Right cardiac atrium (tissue), 5 donors: ENCODE data around the gene EGFR. TPM values are rescaled to one million over a fixed set of nuclear protein-coding genes. Genes with fewer than 3 reads are reported as not detected.

Experiments
- ATAC-seq, 2 donors: fragments of 200-7000 bp; cut with Tn5 transposase; one replicate each; pipeline versions ENCODE4 v1.8.0 to v1.9.1; 2020; ENCODE audit warnings: moderate library complexity in 2 of 2, mild to moderate bottlenecking in 1 of 2
- DNase-seq, 3 donors: peaks; one replicate each; pipeline ENCODE4 v3.0.0-alpha.2; 2020
- H3K27ac ChIP-seq: one replicate; pipeline ENCODE4 v1.5.1; 2013; ENCODE audit warnings: mild to moderate bottlenecking, low read length, control low read depth, moderate library complexity
- H3K27me3 ChIP-seq: one replicate; pipeline ENCODE4 v1.6.1; 2013; ENCODE audit not compliant: control insufficient read depth, insufficient read depth
- H3K4me1 ChIP-seq: one replicate; pipeline ENCODE4 v1.6.1; 2013; ENCODE audit warnings: low read length; ENCODE audit not compliant: control insufficient read depth, insufficient read depth
- H3K4me3 ChIP-seq: one replicate; pipeline ENCODE4 v1.5.1; 2013; ENCODE audit warnings: low read length, control low read depth
- H3K9me3 ChIP-seq: one replicate; pipeline ENCODE4 v1.6.1; 2013; ENCODE audit warnings: low read length; ENCODE audit not compliant: control insufficient read depth
- WGBS: extraction: QIAGEN DNeasy Blood & Tissue Kit; methylation state at CpG from one replicate; pipeline ENCODE4 v1.1.7; 2013; 5-methylcytosine and 5-hydroxymethylcytosine counted together
- intact Hi-C, 4 donors: fragments of 100-400 bp; cut with DNase I; formaldehyde crosslinking; loops; one replicate each; pipeline versions ENCODE4 v1.11.0 to v1.14.0; 2022 to 2023
- polyA plus RNA-seq: library from polyadenylated mRNA; stranded (reverse); fragments of 200-250 nt; gene quantifications from one replicate; pipeline ENCODE4 v1.2.3, GENCODE V29; 2013
- total RNA-seq, 4 donors: library from RNA; stranded (reverse); fragmentation: NEBNext Ultra II Directional; extraction: Animal tissue kit (Norgen Biotek cat#: 25700); gene quantifications; one replicate each; pipeline ENCODE4 v1.2.1, GENCODE V29; 2021
- donor health status: healthy with polysubstance abuse.
- donor health status: DM: no; HTN: yes; CAD: no.
- donor health status: DM: no; HTN: no; CAD: no.
- donor health status: DM: no; HTN: yes; CAD: no; lungs with severe emphysema.
- donor health status: DM: yes; HTN: yes; CAD: no.

EGFR gene
- total and polyA plus RNA-seq, 5 donors: 4.2 to 21.8 (median 14.8) TPM

DNA sequence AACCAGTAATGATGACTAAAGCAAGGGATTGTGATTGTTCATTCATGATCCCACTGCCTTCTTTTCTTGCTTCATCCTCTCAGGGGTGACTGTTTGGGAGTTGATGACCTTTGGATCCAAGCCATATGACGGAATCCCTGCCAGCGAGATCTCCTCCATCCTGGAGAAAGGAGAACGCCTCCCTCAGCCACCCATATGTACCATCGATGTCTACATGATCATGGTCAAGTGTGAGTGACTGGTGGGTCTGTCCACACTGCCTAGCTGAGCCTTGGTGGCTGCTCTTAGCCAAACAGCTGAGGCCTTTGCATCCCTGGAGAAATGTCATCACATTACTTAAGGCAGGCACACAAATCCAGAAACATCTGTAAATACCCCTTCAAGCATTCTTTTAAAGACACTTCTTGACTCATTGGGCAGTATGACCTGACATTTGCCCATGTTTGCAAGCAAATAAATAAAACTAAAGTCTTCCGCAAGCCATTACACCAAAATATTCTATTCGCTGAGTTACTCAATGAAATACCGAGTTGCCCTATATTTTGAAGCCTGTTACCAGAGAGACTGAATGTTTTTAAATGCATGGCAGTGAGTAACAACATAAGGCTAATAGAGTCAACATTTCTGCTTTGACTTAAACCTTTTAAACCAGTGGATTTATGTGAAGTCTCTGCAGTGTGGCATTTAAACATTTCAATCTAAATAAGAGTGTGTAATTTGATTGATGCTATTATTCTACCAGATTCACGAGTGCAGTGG lies 180.0 kb downstream of the EGFR start:
- no peak overlapping the region for H3K4me3 ChIP-seq
- H3K27ac ChIP-seq: no peak overlapping the region
- no peaks in the 10 kb centered on the region for H3K4me1 ChIP-seq
- no peak for ATAC-seq
- no peaks in the 10 kb centered on the region for H3K9me3 ChIP-seq
- intact Hi-C loops: no loop called here
- 88% methylated on average over 8 of the region's 8 CpGs for WGBS
- DNase-seq: no peak
- no peaks in the 10 kb centered on the region for H3K27me3 ChIP-seq

DNA sequence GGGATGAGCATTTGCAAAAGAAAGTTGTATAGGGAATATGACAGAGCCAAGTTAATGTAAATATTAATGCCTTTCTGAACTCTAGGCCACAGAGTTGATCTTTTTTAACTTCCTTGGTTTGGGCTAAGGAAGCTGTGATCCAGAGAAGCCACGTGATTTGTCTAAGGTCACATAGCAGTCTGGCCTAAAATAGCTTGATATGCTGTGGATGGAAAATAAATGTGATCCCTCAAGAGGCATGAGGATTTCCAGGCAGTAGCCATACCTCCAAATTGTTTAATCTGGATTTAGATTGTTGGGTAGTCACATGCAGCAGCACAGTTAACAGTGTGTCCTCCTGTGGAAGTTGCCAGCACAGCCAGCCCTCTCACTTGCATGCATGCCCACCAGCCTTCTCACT lies 180.6 kb downstream of the EGFR start:
- Histone ChIP-seq H3K4me3 (no peak overlapping the region), H3K27me3 (no peaks in the 10 kb centered on the region), H3K4me1 (no peaks in the 10 kb centered on the region), H3K9me3 (no peaks in the 10 kb centered on the region), H3K27ac (no peak overlapping the region)
- peak; percentile 53 to 62 for ATAC-seq
- 65% methylated on average over 1 of the region's 1 CpG for WGBS
- no peak for DNase-seq
- intact Hi-C loops: no loop called here

DNA sequence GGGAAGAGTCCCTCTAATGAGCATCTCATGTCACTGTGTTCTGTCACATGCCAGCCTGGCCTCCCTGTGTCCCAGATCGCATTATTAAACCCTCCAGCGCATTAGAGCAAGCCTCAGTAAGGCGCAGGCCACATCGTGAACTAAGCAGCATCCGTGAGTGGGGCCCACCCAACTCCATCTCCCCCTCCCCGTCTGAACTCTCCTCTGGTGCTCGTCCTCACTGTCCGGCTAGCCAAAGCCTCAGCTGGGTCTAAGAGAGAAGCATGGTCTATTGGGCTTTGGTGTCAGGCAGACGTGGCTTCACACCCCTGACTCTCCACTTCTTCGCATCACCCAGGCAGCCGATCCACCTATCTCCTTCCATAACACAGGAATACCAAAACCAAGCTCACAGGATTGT lies 181.6 kb downstream of the EGFR start:
- H3K9me3 ChIP-seq: no peaks in the 10 kb centered on the region
- H3K27ac ChIP-seq: no peak overlapping the region
- intact Hi-C loops: no loop called here
- no peaks in the 10 kb centered on the region for H3K4me1 ChIP-seq
- ATAC-seq (peak in 1 of 2 donors; percentile 12), DNase-seq (no peak)
- no peak overlapping the region for H3K4me3 ChIP-seq
- H3K27me3 ChIP-seq: no peaks in the 10 kb centered on the region
- 95% methylated on average over 11 of the region's 11 CpGs for WGBS

DNA sequence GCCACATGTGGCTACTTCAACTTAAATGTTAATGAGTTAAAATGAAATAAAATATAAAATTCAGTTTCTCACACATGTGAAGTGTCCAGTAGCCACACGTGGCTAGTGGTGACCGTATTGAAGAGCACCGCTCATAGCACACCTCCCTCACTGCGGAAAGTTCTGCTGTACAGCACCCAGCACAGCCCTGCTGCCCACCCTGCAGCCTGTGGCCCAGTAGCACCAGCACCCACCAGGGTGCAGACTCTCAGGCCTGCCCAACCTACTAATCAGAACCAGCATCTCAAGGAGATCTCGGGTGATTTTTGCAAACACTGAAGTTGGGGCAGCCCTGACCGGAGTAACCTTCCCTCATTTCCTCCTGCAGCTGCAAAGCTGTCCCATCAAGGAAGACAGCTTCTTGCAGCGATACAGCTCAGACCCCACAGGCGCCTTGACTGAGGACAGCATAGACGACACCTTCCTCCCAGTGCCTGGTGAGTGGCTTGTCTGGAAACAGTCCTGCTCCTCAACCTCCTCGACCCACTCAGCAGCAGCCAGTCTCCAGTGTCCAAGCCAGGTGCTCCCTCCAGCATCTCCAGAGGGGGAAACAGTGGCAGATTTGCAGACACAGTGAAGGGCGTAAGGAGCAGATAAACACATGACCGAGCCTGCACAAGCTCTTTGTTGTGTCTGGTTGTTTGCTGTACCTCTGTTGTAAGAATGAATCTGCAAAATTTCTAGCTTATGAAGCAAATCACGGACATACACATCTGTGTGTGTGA lies 183.5 kb downstream of the EGFR start:
- DNase-seq (no peak), ATAC-seq (no peak)
- 82% methylated on average over 13 of the region's 13 CpGs for WGBS
- intact Hi-C loops: no loop called here
- no peak overlapping the region for H3K4me3 ChIP-seq
- H3K27ac ChIP-seq: no peak overlapping the region
- no peaks in the 10 kb centered on the region for H3K9me3 ChIP-seq
- no peaks in the 10 kb centered on the region for H3K4me1 ChIP-seq
- H3K27me3 ChIP-seq: no peaks in the 10 kb centered on the region

DNA sequence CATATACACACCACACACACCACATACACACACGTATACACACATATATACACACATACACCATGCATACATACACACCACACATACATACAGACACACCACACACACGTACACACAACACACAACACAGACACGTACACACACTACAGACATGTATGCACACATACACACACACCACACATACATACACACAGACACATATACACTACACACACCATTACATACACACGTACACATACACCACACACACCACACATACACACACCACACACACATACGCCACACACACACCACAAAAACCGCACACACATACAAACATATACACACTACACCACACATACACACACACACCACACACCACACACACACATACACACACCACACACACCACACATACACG lies 184.5 kb downstream of the EGFR start:
- WGBS: 91% methylated on average over 7 of the region's 7 CpGs
- intact Hi-C loops: no loop called here
- no peaks in the 10 kb centered on the region for H3K4me1 ChIP-seq
- ATAC-seq (no peak), DNase-seq (no peak)
- no peak overlapping the region for H3K27ac ChIP-seq
- H3K9me3 ChIP-seq: no peaks in the 10 kb centered on the region
- H3K4me3 ChIP-seq: no peak overlapping the region
- H3K27me3 ChIP-seq: no peaks in the 10 kb centered on the region

DNA sequence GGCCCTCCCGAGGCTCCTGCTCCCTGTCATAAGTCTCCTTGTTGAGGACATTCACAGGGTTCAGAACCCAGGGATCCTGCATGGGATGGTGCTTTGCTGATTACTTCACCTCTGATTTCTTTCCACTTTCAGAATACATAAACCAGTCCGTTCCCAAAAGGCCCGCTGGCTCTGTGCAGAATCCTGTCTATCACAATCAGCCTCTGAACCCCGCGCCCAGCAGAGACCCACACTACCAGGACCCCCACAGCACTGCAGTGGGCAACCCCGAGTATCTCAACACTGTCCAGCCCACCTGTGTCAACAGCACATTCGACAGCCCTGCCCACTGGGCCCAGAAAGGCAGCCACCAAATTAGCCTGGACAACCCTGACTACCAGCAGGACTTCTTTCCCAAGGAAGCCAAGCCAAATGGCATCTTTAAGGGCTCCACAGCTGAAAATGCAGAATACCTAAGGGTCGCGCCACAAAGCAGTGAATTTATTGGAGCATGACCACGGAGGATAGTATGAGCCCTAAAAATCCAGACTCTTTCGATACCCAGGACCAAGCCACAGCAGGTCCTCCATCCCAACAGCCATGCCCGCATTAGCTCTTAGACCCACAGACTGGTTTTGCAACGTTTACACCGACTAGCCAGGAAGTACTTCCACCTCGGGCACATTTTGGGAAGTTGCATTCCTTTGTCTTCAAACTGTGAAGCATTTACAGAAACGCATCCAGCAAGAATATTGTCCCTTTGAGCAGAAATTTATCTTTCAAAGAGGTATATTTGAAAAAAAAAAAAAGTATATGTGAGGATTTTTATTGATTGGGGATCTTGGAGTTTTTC lies 186.5 kb downstream of the EGFR start:
- ATAC-seq (no peak), DNase-seq (no peak)
- Histone ChIP-seq H3K4me3 (no peak overlapping the region), H3K4me1 (no peaks in the 10 kb centered on the region), H3K9me3 (no peaks in the 10 kb centered on the region), H3K27ac (no peak overlapping the region), H3K27me3 (no peaks in the 10 kb centered on the region)
- WGBS: 87% methylated on average over 16 of the region's 16 CpGs
- intact Hi-C loops: no loop called here

DNA sequence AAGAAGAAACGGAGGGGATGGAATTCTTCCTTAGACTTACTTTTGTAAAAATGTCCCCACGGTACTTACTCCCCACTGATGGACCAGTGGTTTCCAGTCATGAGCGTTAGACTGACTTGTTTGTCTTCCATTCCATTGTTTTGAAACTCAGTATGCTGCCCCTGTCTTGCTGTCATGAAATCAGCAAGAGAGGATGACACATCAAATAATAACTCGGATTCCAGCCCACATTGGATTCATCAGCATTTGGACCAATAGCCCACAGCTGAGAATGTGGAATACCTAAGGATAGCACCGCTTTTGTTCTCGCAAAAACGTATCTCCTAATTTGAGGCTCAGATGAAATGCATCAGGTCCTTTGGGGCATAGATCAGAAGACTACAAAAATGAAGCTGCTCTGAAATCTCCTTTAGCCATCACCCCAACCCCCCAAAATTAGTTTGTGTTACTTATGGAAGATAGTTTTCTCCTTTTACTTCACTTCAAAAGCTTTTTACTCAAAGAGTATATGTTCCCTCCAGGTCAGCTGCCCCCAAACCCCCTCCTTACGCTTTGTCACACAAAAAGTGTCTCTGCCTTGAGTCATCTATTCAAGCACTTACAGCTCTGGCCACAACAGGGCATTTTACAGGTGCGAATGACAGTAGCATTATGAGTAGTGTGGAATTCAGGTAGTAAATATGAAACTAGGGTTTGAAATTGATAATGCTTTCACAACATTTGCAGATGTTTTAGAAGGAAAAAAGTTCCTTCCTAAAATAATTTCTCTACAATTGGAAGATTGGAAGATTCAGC lies 187.6 kb downstream of the EGFR start:
- intact Hi-C loops: no loop called here
- ATAC-seq (no peak), DNase-seq (no peak)
- Histone ChIP-seq H3K4me1 (no peaks in the 10 kb centered on the region), H3K4me3 (no peak overlapping the region), H3K9me3 (no peaks in the 10 kb centered on the region), H3K27ac (no peak overlapping the region), H3K27me3 (no peaks in the 10 kb centered on the region)
- 91% methylated on average over 9 of the region's 9 CpGs for WGBS

DNA sequence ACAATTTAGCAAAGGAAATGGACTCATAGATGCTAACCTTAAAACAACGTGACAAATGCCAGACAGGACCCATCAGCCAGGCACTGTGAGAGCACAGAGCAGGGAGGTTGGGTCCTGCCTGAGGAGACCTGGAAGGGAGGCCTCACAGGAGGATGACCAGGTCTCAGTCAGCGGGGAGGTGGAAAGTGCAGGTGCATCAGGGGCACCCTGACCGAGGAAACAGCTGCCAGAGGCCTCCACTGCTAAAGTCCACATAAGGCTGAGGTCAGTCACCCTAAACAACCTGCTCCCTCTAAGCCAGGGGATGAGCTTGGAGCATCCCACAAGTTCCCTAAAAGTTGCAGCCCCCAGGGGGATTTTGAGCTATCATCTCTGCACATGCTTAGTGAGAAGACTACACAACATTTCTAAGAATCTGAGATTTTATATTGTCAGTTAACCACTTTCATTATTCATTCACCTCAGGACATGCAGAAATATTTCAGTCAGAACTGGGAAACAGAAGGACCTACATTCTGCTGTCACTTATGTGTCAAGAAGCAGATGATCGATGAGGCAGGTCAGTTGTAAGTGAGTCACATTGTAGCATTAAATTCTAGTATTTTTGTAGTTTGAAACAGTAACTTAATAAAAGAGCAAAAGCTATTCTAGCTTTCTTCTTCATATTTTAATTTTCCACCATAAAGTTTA lies 188.8 kb downstream of the EGFR start:
- ATAC-seq: no peak
- DNase-seq: no peak
- WGBS: 91% methylated on average over 4 of the region's 4 CpGs
- H3K27ac ChIP-seq: no peak overlapping the region
- H3K27me3 ChIP-seq: no peaks in the 10 kb centered on the region
- no peaks in the 10 kb centered on the region for H3K4me1 ChIP-seq
- H3K9me3 ChIP-seq: no peaks in the 10 kb centered on the region
- H3K4me3 ChIP-seq: no peak overlapping the region
- intact Hi-C loops: no loop called here

DNA sequence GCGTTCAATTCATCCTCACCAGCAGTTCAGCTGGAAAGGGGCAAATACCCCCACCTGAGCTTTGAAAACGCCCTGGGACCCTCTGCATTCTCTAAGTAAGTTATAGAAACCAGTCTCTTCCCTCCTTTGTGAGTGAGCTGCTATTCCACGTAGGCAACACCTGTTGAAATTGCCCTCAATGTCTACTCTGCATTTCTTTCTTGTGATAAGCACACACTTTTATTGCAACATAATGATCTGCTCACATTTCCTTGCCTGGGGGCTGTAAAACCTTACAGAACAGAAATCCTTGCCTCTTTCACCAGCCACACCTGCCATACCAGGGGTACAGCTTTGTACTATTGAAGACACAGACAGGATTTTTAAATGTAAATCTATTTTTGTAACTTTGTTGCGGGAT lies 190.5 kb downstream of the EGFR start:
- 84% methylated on average over 4 of the region's 4 CpGs for WGBS
- H3K9me3 ChIP-seq: no peaks in the 10 kb centered on the region
- no peak overlapping the region for H3K4me3 ChIP-seq
- intact Hi-C loops: no loop called here
- H3K27me3 ChIP-seq: no peaks in the 10 kb centered on the region
- H3K27ac ChIP-seq: no peak overlapping the region
- no peaks in the 10 kb centered on the region for H3K4me1 ChIP-seq
- DNase-seq (no peak), ATAC-seq (no peak)

DNA sequence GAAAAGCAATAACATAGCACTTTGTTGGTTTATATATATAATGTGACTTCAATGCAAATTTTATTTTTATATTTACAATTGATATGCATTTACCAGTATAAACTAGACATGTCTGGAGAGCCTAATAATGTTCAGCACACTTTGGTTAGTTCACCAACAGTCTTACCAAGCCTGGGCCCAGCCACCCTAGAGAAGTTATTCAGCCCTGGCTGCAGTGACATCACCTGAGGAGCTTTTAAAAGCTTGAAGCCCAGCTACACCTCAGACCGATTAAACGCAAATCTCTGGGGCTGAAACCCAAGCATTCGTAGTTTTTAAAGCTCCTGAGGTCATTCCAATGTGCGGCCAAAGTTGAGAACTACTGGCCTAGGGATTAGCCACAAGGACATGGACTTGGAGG lies 191.4 kb downstream of the EGFR start:
- H3K4me1 ChIP-seq: no peaks in the 10 kb centered on the region
- no peak overlapping the region for H3K27ac ChIP-seq
- intact Hi-C loops: no loop called here
- 97% methylated on average over 4 of the region's 4 CpGs for WGBS
- no peak overlapping the region for H3K4me3 ChIP-seq
- ATAC-seq (no peak), DNase-seq (no peak)
- no peaks in the 10 kb centered on the region for H3K27me3 ChIP-seq
- no peaks in the 10 kb centered on the region for H3K9me3 ChIP-seq
